Activated effector memory CD4-positive, alpha-beta T cell treated with Interleukin-2 at 50 U/mL for 16 hours (primary cell): ENCODE results near the gene ARHGEF18.

Source experiments
- DNase-seq: peaks from one replicate; pipeline ENCODE4 v3.0.0-alpha.2; 2020

The ARHGEF18 gene

DNA sequence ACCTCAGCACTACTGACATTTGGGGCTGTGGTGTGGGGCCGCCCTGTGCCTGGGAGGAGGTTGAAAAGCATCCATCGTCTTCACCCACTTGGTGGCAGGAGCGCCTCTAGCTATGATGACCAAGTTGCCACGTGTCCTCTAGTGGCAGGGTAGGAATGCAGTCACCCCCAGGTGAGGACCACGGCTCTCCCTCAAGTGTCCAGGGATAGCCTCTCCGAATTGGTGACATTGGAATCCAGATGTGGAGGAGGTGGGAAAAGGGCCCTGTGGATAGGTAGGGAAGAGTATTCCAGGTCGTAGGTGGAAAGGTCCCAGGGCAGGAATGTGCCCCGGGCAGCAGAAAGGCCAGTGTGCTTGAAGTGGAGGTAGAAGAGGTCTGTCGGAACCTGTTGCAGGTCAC, 37.6 kb downstream of the ARHGEF18 start:
- DNase-seq = no peak

- DNase-seq = no peak
These were observed 38.0 kb downstream of the ARHGEF18 start for GRCh38 chr19:7386769-7387168.

- no peak for DNase-seq
These were observed 42.5 kb downstream of the ARHGEF18 start for GRCh38 chr19:7391218-7391670.

DNA sequence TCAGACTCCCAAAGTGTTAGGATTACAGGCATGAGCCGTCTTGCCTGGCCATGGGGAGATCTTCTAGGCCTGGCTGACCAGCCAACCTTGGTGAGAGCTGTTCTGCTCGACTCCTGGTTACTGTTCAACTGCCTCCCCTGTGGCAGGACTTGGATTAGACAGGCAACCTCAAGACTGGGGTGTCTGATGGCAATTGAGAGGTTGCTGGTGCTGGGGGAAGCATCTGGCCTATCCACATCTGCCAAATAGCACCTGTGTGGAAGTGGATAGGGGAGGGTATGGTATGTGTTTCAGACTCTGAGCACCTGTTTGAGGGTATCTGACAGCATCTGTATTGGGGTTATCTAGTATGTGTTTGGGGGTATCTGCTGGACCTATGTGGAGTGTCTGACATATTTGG, 44.7 kb downstream of the ARHGEF18 start:
- DNase-seq = no peak

DNA sequence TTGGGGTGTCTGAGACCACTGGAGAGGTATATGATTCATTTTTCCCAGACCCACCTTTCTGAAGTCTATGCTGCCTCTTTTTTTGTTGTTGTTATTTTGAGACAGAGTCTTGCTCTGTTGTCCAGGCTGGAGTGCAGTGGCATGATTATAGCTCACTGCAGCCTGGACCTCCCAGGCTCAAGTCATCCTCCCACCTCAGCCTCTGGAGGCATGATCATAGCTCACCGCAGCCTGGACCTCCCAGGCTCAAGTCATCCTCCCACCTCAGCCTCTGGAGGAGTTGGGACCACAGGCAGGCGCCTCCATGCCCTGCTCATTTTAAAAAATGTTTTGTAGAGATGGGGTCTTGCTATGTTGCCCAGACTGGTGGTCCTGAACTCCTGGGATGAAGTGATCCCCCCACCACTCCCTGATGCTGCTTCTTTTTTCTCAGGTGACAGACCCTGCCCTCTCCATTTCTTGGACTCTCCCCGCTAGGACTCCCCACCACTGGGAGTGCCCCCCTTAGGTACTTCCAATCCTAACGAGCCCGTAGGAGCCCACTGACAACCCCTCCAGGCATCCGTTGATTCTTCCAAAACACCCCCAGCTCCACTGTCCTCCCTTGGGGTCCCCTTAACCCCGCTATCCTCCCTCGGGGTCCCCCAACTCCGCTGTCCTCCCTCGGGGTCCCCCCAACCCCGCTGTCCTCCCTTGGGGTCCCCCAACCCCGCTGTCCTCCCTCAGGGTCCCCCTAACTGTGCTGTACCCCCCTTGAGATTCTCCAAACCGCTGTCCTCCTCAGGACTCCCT, 45.4 kb downstream of the ARHGEF18 start:
- DNase-seq = no peak

- peak; percentile 90 for DNase-seq
These were observed 46.1 kb downstream of the ARHGEF18 start for GRCh38 chr19:7394731-7395359.

- DNase-seq = no peak
These were observed 46.8 kb downstream of the ARHGEF18 start for GRCh38 chr19:7395360-7396066.

DNA sequence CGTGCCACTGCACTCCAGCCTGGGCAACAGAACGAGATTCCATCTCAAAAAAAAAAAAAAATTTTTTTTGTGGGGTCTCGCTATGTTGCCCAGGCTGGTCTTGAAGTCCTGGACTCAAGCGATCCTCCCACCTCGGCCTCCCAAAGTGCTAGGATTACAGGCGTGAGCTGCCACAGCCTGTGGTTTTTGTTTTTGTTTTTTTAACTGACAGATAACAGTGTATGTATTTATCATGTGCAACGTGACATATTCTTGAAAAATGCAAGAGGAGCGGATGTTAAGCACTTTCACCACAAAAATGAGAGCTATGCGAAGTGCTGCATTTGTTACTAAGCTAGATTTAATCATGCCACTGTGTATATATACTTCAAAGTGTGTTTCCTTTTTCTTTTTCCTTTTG, 49.0 kb downstream of the ARHGEF18 start:
- DNase-seq = no peak
